Measurements from ENCODE around the gene LBHD2.

DNA sequence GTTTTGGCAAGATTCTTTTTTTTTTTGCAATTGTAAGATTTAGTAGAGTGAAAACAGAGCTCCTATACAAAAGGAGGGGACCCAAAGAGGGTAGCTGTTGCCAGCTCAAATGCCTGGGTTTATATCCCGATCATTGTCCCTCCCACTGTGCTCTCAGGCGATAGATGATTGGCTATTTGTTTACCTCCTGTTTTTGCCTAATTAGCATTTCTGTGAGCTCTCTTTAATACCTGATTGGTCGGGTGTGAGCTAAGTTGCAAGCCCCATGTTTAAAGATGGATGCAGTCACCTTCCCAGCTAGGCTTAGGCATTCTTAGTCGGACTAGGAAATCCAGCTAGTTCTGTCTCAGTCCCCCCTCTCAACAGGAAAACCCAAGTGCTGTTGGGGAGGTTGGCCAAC, 12.4 kb downstream of the LBHD2 start:
- TF ChIP-seq TAF1 (IDR thresholded peaks at IDR 0.05; ENCODE audit: low read depth, low read length), result no peak
- TF ChIP-seq, protein P1, sequence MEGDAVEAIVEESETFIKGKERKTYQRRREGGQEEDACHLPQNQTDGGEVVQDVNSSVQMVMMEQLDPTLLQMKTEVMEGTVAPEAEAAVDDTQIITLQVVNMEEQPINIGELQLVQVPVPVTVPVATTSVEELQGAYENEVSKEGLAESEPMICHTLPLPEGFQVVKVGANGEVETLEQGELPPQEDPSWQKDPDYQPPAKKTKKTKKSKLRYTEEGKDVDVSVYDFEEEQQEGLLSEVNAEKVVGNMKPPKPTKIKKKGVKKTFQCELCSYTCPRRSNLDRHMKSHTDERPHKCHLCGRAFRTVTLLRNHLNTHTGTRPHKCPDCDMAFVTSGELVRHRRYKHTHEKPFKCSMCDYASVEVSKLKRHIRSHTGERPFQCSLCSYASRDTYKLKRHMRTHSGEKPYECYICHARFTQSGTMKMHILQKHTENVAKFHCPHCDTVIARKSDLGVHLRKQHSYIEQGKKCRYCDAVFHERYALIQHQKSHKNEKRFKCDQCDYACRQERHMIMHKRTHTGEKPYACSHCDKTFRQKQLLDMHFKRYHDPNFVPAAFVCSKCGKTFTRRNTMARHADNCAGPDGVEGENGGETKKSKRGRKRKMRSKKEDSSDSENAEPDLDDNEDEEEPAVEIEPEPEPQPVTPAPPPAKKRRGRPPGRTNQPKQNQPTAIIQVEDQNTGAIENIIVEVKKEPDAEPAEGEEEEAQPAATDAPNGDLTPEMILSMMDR (IDR thresholded peaks at IDR 0.05; ENCODE audit: control extremely low read depth in 1 of 3, insufficient read depth in 1 of 3, low read depth in 1 of 3, low read length in 3 of 3), result no peak
- no peak for TF ChIP-seq KDM5A (IDR thresholded peaks at IDR 0.05; ENCODE audit: low read length)
- TF ChIP-seq, protein P2, sequence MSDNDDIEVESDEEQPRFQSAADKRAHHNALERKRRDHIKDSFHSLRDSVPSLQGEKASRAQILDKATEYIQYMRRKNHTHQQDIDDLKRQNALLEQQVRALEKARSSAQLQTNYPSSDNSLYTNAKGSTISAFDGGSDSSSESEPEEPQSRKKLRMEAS (IDR thresholded peaks at IDR 0.05), result no peak
- TF ChIP-seq, protein P3, sequence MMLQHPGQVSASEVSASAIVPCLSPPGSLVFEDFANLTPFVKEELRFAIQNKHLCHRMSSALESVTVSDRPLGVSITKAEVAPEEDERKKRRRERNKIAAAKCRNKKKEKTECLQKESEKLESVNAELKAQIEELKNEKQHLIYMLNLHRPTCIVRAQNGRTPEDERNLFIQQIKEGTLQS (IDR thresholded peaks at IDR 0.05; ENCODE audit: insufficient read depth, low read depth, low read length), result no peak
- no peak for TF ChIP-seq ZNF274 (IDR thresholded peaks at IDR 0.05; ENCODE audit: borderline replicate concordance, extremely low read depth, low read length)
- TF ChIP-seq, protein P4, sequence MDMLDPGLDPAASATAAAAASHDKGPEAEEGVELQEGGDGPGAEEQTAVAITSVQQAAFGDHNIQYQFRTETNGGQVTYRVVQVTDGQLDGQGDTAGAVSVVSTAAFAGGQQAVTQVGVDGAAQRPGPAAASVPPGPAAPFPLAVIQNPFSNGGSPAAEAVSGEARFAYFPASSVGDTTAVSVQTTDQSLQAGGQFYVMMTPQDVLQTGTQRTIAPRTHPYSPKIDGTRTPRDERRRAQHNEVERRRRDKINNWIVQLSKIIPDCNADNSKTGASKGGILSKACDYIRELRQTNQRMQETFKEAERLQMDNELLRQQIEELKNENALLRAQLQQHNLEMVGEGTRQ (IDR thresholded peaks at IDR 0.05; ENCODE audit: low read length), result no peak
